Keratinocyte (primary cell): Measurements from ENCODE around the gene HNRNPA1L2. TPM values are rescaled to one million over a fixed set of nuclear protein-coding genes. Genes with fewer than 3 reads are reported as not detected.

Source experiments
- DNase-seq: peaks from one replicate; pipeline ENCODE4 v3.0.0-alpha.2; 2011; ENCODE audit warnings: low read depth, missing footprints, low spot score
- FAIRE-seq: peaks from 2 replicates; lab custom pipeline; 2011; peaks lifted over from hg19 to GRCh38; lab: Jason Lieb, UNC
- H2AFZ ChIP-seq: 2 replicates; pipeline ENCODE4 v1.6.0; 2012; ENCODE audit warnings: low read length, control low read depth, inconsistent platforms; ENCODE audit not compliant: control insufficient read depth
- H3K27ac ChIP-seq: 2 replicates; pipeline ENCODE4 v1.5.1; 2011; ENCODE audit warnings: low read length; ENCODE audit not compliant: control insufficient read depth, insufficient read depth
- H3K27me3 ChIP-seq: 3 replicates; pipeline ENCODE4 v1.6.0; 2011; ENCODE audit warnings: low read length; ENCODE audit not compliant: control insufficient read depth, insufficient read depth; ENCODE audit errors: extremely low read depth
- H3K36me3 ChIP-seq, 2 experiments: 2 replicates in 1 of 2; 3 replicates in 1 of 2; pipeline ENCODE4 v1.5.1; 2011; ENCODE audit warnings: low read length in 2 of 2, mild to moderate bottlenecking in 1 of 2; ENCODE audit not compliant: control insufficient read depth in 2 of 2, insufficient read depth in 2 of 2; ENCODE audit errors: extremely low read depth in 1 of 2
- H3K4me1 ChIP-seq: 3 replicates; pipeline ENCODE4 v1.5.1; 2011; ENCODE audit warnings: low read length; ENCODE audit not compliant: control insufficient read depth, insufficient read depth; ENCODE audit errors: extremely low read depth
- H3K4me2 ChIP-seq: 3 replicates; pipeline ENCODE4 v1.6.0; 2011; ENCODE audit warnings: low read depth, low read length; ENCODE audit not compliant: control insufficient read depth, insufficient read depth; ENCODE audit errors: extremely low read depth
- H3K4me3 ChIP-seq, 3 experiments: fragments of 200-600 bp in 1 of 3; sonication (generic) in 1 of 3; 2 replicates in 2 of 3; 3 replicates in 1 of 3; pipeline ENCODE4 v1.5.1; 2011 to 2016; ENCODE audit warnings: low read length in 3 of 3, mild to moderate bottlenecking in 3 of 3, control low read depth in 2 of 3, inconsistent platforms in 1 of 3, low read depth in 1 of 3, mixed read lengths in 1 of 3, mixed run types in 1 of 3, moderate library complexity in 1 of 3; ENCODE audit not compliant: control insufficient read depth in 2 of 3, insufficient read depth in 2 of 3; ENCODE audit errors: extremely low read depth in 1 of 3
- H3K79me2 ChIP-seq: 2 replicates; pipeline ENCODE4 v1.6.0; 2012; ENCODE audit warnings: low read length; ENCODE audit not compliant: control insufficient read depth, insufficient read depth
- H3K9ac ChIP-seq: 3 replicates; pipeline ENCODE4 v1.6.0; 2011; ENCODE audit warnings: low read length; ENCODE audit not compliant: control insufficient read depth, insufficient read depth; ENCODE audit errors: extremely low read depth
- H3K9me1 ChIP-seq: 3 replicates; pipeline ENCODE4 v1.6.0; 2011; ENCODE audit warnings: low read length; ENCODE audit not compliant: control insufficient read depth, insufficient read depth; ENCODE audit errors: extremely low read depth
- H3K9me3 ChIP-seq: 2 replicates; pipeline ENCODE4 v1.5.1; 2012; ENCODE audit warnings: low read depth, low read length; ENCODE audit not compliant: control insufficient read depth
- H4K20me1 ChIP-seq: 3 replicates; pipeline ENCODE4 v1.6.0; 2011; ENCODE audit warnings: low read length; ENCODE audit not compliant: control insufficient read depth, insufficient read depth; ENCODE audit errors: extremely low read depth
- CTCF ChIP-seq, 3 experiments: IDR thresholded peaks in 1 of 3; conservative IDR thresholded peaks in 1 of 3; optimal IDR thresholded peaks in 1 of 3; 2 replicates in 2 of 3; 3 replicates in 1 of 3; pipeline versions ENCODE3 to v1.5.1; 2011; ENCODE audit warnings: low read length in 3 of 3, mild to moderate bottlenecking in 3 of 3, moderate library complexity in 2 of 3, control low read depth in 1 of 3, inconsistent platforms in 1 of 3; ENCODE audit not compliant: insufficient read depth in 2 of 3; ENCODE audit errors: extremely low read depth in 1 of 3
- EZH2 ChIP-seq: IDR thresholded peaks from one replicate; pipeline ENCODE4 v1.6.1; 2012; ENCODE audit warnings: inconsistent platforms, mild to moderate bottlenecking, low read length, moderate library complexity
- dilution Hi-C: fragments of 300-500 bp; cut with MboI; formaldehyde crosslinking; loops from one replicate; pipeline ENCODE4 v1.7.0; 2020; ENCODE audit warnings: low sequenced_read_pairs; ENCODE audit not compliant: extremely low pct_ligation_motif_present
- polyA plus RNA-seq, 5 experiments: library from polyadenylated mRNA; depleted of rRNA in 3 of 5; stranded (reverse) in 3 of 5; stranded (forward) in 1 of 5; unstranded in 1 of 5; fragments of >200 nt; gene quantifications; 1 replicate in 1 of 5; 2 replicates in 3 of 5; 3 replicates in 1 of 5; pipeline versions ENCODE4 v1.2.1 to v1.2.3, GENCODE V29; 2011 to 2012; ENCODE audit warnings: missing spikeins in 2 of 5, low read depth in 1 of 5, low replicate concordance in 1 of 5

HNRNPA1L2 gene
- polyA plus RNA-seq, 1 donor (not counting 4 experiments of a cell fraction or from before 2014, with no cell fraction given) = 7.2 TPM

- Histone ChIP-seq H4K20me1 (no peaks in the 10 kb centered on the region), H3K4me2 (no peak overlapping the region), H3K9ac (no peak overlapping the region), H3K9me1 (no peaks in the 10 kb centered on the region), H3K27ac (no peak overlapping the region), H3K9me3 (no peaks in the 10 kb centered on the region), H3K27me3 (no peaks in the 10 kb centered on the region), H3K4me3 (no peak overlapping the region), H3K4me1 (peaks cover 4% of the 10 kb centered on the region), H3K79me2 (peaks cover 25% of the 10 kb centered on the region), H3K36me3 (no peaks in the 10 kb centered on the region), H2AFZ (no peak overlapping the region)
- no peak for TF ChIP-seq EZH2
- TF ChIP-seq CTCF (optimal IDR thresholded peaks at IDR 0.05 in 1 of 3, IDR thresholded peaks at IDR 0.05 in 1 of 3, conservative IDR thresholded peaks at IDR 0.05 in 1 of 3; ENCODE audit: extremely low read depth in 1 of 3, insufficient read depth in 2 of 3, low read length in 3 of 3) = no peak
- DNase-seq = no peak
- FAIRE-seq = no peak
- dilution Hi-C loops = no loop called here
Measured at GRCh38 chr13:52615134-52615801, 27.0 kb upstream of the HNRNPA1L2 start.

GRCh38 chr13:52615812-52616211, 26.4 kb upstream of the HNRNPA1L2 start:
- TF ChIP-seq EZH2 (no peak), CTCF (optimal IDR thresholded peaks at IDR 0.05 in 1 of 3, IDR thresholded peaks at IDR 0.05 in 1 of 3, conservative IDR thresholded peaks at IDR 0.05 in 1 of 3; ENCODE audit: extremely low read depth in 1 of 3, insufficient read depth in 2 of 3, low read length in 3 of 3) (no peak)
- Histone ChIP-seq H3K36me3 (no peaks in the 10 kb centered on the region), H3K9me1 (no peaks in the 10 kb centered on the region), H3K4me2 (no peak overlapping the region), H4K20me1 (no peaks in the 10 kb centered on the region), H3K27me3 (no peaks in the 10 kb centered on the region), H3K4me1 (peaks cover 4% of the 10 kb centered on the region), H2AFZ (no peak overlapping the region), H3K27ac (no peak overlapping the region), H3K9me3 (no peaks in the 10 kb centered on the region), H3K9ac (no peak overlapping the region), H3K4me3 (no peak overlapping the region), H3K79me2 (peaks cover 28% of the 10 kb centered on the region)
- DNase-seq (no peak), FAIRE-seq (no peak)
- dilution Hi-C loops = no loop called here
